Glutamatergic neuron (in vitro differentiated cells): ENCODE results near the gene TPK1. TPM values are rescaled to one million over a fixed set of nuclear protein-coding genes. Genes with fewer than 3 reads are reported as not detected.

Experiments used
- DNase-seq: peaks from one replicate; pipeline ENCODE4 v3.0.0; 2022
- H3K27ac Mint-ChIP-seq: one replicate; pipeline ENCODE4 v1.8.0; 2020; ENCODE audit warnings: mild to moderate bottlenecking, mixed read lengths, inconsistent platforms; ENCODE audit not compliant: unreplicated experiment
- H3K27me3 Mint-ChIP-seq: one replicate; pipeline ENCODE4 v1.8.0; 2020; ENCODE audit warnings: mild to moderate bottlenecking, moderate library complexity, mixed read lengths, inconsistent platforms; ENCODE audit not compliant: unreplicated experiment
- H3K36me3 Mint-ChIP-seq: one replicate; pipeline ENCODE4 v1.8.0; 2020; ENCODE audit warnings: mild to moderate bottlenecking, mixed read lengths, inconsistent platforms; ENCODE audit not compliant: unreplicated experiment
- H3K4me1 Mint-ChIP-seq: one replicate; pipeline ENCODE4 v1.8.0; 2020; ENCODE audit warnings: mild to moderate bottlenecking, low read depth, mixed read lengths, inconsistent platforms; ENCODE audit not compliant: unreplicated experiment
- H3K4me3 Mint-ChIP-seq: one replicate; pipeline ENCODE4 v1.8.0; 2020; ENCODE audit warnings: mild to moderate bottlenecking, mixed read lengths, inconsistent platforms; ENCODE audit not compliant: unreplicated experiment
- H3K9me3 Mint-ChIP-seq: one replicate; pipeline ENCODE4 v1.8.0; 2020; ENCODE audit warnings: mild to moderate bottlenecking, moderate library complexity, mixed read lengths, inconsistent platforms; ENCODE audit not compliant: unreplicated experiment
- total RNA-seq: library from RNA; stranded (reverse); fragmentation: NEBNext Ultra II Directional; extraction: Animal tissue kit (Norgen Biotek cat#: 25700); gene quantifications from one replicate; pipeline ENCODE4 v1.2.1, GENCODE V29; 2021; ENCODE audit not compliant: unreplicated experiment
- TF ChIP-seq, protein P1 (sequence below): fragments of 200-600 bp; sonication (generic); IDR thresholded peaks from one replicate; pipeline ENCODE4 v1.5.0; 2021; ENCODE audit not compliant: partially characterized antibody, unreplicated experiment

TPK1 gene
- total RNA-seq, 1 donor from 2014 or later = 2.6 TPM

DNA sequence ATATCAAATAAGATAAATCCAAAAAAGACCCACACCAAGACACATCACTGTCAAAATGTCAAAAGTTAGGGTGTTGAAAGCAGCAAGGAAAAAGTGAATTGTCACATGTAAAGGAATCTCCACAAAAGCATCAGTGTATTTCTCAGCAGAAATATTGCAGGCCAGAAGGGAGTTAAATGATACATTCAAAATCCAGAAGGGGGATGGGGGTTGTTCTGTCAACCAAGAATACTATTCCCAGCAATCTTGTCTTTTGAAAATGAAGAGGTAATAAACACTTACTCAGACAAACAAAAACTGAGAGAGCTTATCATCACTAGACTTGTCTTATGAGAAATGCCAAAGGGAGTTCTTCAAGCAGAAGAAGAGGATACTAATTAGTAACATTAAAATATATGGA is 241.3 kb downstream of the TPK1 start:
- H3K4me1 Mint-ChIP-seq = no peaks in the 10 kb centered on the region
- DNase-seq = no peak
- peaks cover 2% of the 10 kb centered on the region for H3K9me3 Mint-ChIP-seq
- H3K4me3 Mint-ChIP-seq = no peak overlapping the region
- no peaks in the 10 kb centered on the region for H3K36me3 Mint-ChIP-seq
- H3K27ac Mint-ChIP-seq = no peak overlapping the region
- H3K27me3 Mint-ChIP-seq = no peaks in the 10 kb centered on the region
- TF ChIP-seq, protein P1, sequence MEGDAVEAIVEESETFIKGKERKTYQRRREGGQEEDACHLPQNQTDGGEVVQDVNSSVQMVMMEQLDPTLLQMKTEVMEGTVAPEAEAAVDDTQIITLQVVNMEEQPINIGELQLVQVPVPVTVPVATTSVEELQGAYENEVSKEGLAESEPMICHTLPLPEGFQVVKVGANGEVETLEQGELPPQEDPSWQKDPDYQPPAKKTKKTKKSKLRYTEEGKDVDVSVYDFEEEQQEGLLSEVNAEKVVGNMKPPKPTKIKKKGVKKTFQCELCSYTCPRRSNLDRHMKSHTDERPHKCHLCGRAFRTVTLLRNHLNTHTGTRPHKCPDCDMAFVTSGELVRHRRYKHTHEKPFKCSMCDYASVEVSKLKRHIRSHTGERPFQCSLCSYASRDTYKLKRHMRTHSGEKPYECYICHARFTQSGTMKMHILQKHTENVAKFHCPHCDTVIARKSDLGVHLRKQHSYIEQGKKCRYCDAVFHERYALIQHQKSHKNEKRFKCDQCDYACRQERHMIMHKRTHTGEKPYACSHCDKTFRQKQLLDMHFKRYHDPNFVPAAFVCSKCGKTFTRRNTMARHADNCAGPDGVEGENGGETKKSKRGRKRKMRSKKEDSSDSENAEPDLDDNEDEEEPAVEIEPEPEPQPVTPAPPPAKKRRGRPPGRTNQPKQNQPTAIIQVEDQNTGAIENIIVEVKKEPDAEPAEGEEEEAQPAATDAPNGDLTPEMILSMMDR = no peak

- no peaks in the 10 kb centered on the region for H3K4me1 Mint-ChIP-seq
- TF ChIP-seq, protein P1 = no peak
- no peaks in the 10 kb centered on the region for H3K27me3 Mint-ChIP-seq
- no peak overlapping the region for H3K4me3 Mint-ChIP-seq
- no peaks in the 10 kb centered on the region for H3K9me3 Mint-ChIP-seq
- no peaks in the 10 kb centered on the region for H3K36me3 Mint-ChIP-seq
- DNase-seq = no peak
- H3K27ac Mint-ChIP-seq = no peak overlapping the region
Observed at GRCh38 chr7:144588559-144589051, 247.2 kb downstream of the TPK1 start.

DNA sequence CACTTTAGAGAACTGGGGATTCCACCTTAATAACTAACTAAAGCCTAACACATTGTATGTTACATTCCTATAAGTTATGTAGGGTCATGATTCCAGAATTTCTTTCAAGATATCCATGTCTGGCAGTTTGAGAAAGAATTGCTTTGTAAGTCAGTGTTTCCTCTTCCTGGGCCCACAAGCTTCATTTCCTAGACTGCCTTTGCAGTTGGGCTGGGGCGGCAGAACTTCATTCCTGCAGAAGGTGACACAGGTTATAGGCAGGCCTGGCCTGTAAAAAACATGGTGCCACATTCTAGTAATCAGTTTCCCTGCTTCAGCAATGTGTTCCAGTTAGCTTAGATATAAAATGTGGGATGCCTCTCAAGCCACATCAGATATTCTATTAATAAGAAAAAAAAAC is 248.2 kb downstream of the TPK1 start:
- Mint-ChIP-seq H3K27ac (no peak overlapping the region), H3K27me3 (no peaks in the 10 kb centered on the region), H3K4me1 (no peaks in the 10 kb centered on the region), H3K36me3 (no peaks in the 10 kb centered on the region), H3K4me3 (no peak overlapping the region), H3K9me3 (no peaks in the 10 kb centered on the region)
- TF ChIP-seq, protein P1 = no peak
- DNase-seq = no peak

DNA sequence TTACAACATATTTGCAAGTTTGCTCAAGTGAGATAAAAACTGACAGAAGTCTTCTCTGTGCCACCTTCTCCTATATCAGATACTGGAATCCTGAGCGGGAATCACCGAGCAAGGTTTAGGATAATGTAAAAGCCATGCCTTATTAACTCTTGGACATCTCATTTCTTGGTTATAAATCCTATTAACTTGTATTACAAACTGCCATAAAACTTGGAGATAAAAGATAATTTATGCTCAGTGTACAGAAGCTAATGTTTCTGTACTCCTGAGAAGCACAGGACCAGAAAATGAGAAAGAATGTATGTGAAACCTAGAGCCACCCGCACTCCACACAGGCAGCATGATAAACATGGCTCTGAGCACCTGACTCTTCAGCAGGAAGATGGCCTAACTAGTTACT is 251.1 kb downstream of the TPK1 start:
- no peaks in the 10 kb centered on the region for H3K4me1 Mint-ChIP-seq

DNA sequence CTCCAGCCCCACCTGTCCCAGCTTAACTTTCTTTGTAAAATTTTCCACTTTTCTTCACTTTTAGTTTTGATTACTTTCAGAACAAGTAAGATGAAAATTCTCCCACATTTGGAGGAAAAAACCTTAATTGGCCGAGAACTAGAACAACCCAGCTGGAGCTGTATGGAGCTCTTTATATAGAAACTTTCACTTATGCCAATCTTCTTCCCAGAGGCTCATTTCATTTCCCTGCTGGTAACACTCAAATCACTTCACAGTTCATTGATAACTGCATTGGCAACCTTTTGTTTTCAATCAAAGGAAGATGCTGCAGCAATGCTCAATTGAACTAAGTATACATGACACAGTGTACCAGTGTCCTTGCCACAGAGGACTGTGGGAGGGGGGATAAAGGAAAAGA is 256.2 kb downstream of the TPK1 start:
- no peak overlapping the region for H3K27ac Mint-ChIP-seq
- DNase-seq = no peak
- H3K9me3 Mint-ChIP-seq = no peaks in the 10 kb centered on the region
- TF ChIP-seq, protein P1 = no peak
- H3K4me1 Mint-ChIP-seq = no peaks in the 10 kb centered on the region
- peaks cover under 1% of the 10 kb centered on the region for H3K27me3 Mint-ChIP-seq
- H3K4me3 Mint-ChIP-seq = no peak overlapping the region
- no peaks in the 10 kb centered on the region for H3K36me3 Mint-ChIP-seq

More for the DNA sequence above, 251.1 kb downstream of the TPK1 start:
- H3K4me3 Mint-ChIP-seq = no peak overlapping the region
- TF ChIP-seq, protein P1 = no peak
- no peak for DNase-seq
- H3K9me3 Mint-ChIP-seq = no peaks in the 10 kb centered on the region
- no peak overlapping the region for H3K27ac Mint-ChIP-seq
- H3K27me3 Mint-ChIP-seq = no peaks in the 10 kb centered on the region
- H3K36me3 Mint-ChIP-seq = no peaks in the 10 kb centered on the region
